Peyer's patch (tissue), 4 donors: ENCODE data around the gene LCE1B. TPM values are rescaled to one million over a fixed set of nuclear protein-coding genes. Genes with fewer than 3 reads are reported as not detected.

Experiments used
- DNase-seq, 3 donors: peaks; one replicate each; pipeline ENCODE4 v3.0.0-alpha.2; 2017 to 2019
- H3K27ac ChIP-seq, 4 donors: fragments of 200-600 bp; sonication (generic); one replicate each; pipeline ENCODE4 v1.5.1; 2016 to 2019
- H3K27me3 ChIP-seq, 2 donors: fragments of 200-600 bp; sonication (generic); one replicate each; pipeline ENCODE4 v1.5.1; 2019
- H3K36me3 ChIP-seq, 3 donors: fragments of 200-600 bp; sonication (generic); one replicate each; pipeline ENCODE4 v1.5.1; 2016 to 2019
- H3K4me1 ChIP-seq, 4 donors: fragments of 200-600 bp; sonication (generic); one replicate each; pipeline ENCODE4 v1.5.1; 2016 to 2019
- H3K4me3 ChIP-seq, 4 donors: fragments of 200-600 bp; sonication (generic); 1 replicate in 3 of 4; 2 replicates in 1 of 4; pipeline ENCODE4 v1.5.1; 2016 to 2019; ENCODE audit warnings: mild to moderate bottlenecking in 1 of 4
- H3K9me3 ChIP-seq, 4 donors: fragments of 200-600 bp; sonication (generic); one replicate each; pipeline ENCODE4 v1.5.1; 2016 to 2019; ENCODE audit warnings: mild to moderate bottlenecking in 1 of 4
- POLR2A ChIP-seq, 2 donors: fragments of 450-650 bp; IDR thresholded peaks; one replicate each; pipeline ENCODE4 v1.5.1; 2017; ENCODE audit warnings: antibody characterized with exemption in 2 of 2, mild to moderate bottlenecking in 2 of 2, moderate library complexity in 2 of 2
- total RNA-seq, 4 donors: library from RNA; depleted of rRNA; stranded (reverse); fragments of >200 nt; gene quantifications; one replicate each; pipeline ENCODE4 v1.1.0, GENCODE V29; 2016
- TF ChIP-seq, protein P1 (sequence below), 6 experiments: fragments of 450-650 bp in 4 of 6; fragments of 200-600 bp in 2 of 6; sonication (generic) in 1 of 6; IDR thresholded peaks; one replicate each; pipeline ENCODE4 v1.5.1; 2017 to 2019; ENCODE audit warnings: antibody characterized with exemption in 6 of 6, mild to moderate bottlenecking in 3 of 6, moderate library complexity in 1 of 6

The LCE1B gene, protein sequence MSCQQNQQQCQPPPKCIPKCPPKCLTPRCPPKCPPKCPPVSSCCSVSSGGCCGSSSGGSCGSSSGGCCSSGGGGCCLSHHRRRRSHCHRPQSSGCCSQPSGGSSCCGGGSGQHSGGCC
- total RNA-seq, result not detected

DNA sequence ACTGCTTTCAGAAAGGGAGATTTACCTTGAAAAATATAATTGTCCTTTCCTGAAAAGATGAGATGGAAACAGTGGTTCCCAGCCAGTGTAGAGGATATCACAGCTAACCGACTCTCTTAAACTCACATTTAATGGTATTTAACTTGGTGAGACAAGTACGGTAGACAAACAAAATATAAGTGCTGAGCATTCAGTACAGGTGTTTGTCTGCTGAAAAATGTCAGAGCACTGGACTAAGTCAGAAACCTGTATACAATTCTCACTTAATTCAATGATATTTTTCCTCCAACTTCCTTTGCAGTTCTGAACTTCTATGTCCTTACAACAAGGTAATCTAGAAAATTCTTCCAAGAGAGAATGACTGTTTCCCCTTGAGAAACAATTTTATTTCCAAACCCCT lies at the start of gene LCE1B:
Gene LCE1B, plus strand, starts transcription at position 301 of the 400 bp plus-strand sequence. CDS start 476 bp downstream, outside the sequence.
- no peak for TF ChIP-seq POLR2A (IDR thresholded peaks at IDR 0.05)
- TF ChIP-seq, protein P1, sequence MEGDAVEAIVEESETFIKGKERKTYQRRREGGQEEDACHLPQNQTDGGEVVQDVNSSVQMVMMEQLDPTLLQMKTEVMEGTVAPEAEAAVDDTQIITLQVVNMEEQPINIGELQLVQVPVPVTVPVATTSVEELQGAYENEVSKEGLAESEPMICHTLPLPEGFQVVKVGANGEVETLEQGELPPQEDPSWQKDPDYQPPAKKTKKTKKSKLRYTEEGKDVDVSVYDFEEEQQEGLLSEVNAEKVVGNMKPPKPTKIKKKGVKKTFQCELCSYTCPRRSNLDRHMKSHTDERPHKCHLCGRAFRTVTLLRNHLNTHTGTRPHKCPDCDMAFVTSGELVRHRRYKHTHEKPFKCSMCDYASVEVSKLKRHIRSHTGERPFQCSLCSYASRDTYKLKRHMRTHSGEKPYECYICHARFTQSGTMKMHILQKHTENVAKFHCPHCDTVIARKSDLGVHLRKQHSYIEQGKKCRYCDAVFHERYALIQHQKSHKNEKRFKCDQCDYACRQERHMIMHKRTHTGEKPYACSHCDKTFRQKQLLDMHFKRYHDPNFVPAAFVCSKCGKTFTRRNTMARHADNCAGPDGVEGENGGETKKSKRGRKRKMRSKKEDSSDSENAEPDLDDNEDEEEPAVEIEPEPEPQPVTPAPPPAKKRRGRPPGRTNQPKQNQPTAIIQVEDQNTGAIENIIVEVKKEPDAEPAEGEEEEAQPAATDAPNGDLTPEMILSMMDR (IDR thresholded peaks at IDR 0.05), result no peak
- H3K4me1 ChIP-seq, result no peaks in the 10 kb centered on the region

DNA sequence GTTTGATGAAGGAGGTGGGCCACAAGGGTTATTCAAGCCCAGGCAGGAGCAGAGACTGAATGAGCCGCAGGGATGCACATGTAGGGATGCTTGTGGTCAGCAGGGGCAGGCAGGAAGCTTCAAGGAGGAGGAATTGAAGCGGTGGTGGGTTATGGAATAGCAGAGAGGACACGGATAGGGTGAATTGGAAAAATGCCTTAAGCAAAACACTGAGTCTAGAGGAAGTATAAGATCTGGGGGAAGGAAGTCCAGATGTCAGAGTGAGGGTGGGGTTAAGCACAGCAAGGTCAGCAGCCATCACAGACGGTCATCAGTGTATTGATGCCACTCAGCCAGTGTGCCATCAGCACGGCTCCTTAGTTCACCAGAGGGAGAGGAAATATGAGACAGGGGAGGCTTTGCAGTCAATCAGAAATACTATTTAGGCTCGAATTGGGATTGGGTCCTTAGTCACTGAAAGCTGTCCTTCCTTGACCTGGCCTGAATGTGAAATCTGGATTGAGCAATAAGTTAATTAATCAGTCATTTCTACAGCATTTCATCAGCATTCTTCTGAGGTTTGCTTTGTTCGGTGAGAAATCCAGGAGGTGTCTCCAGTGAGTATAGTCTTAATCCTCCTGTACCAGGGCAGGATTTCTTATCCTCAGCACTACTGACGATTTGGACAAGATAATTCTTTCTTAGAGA lies 42.8 kb upstream of the LCE1B start:
- Histone ChIP-seq H3K27ac (no peak overlapping the region), H3K4me3 (no peak overlapping the region), H3K4me1 (no peaks in the 10 kb centered on the region), H3K27me3 (no peaks in the 10 kb centered on the region), H3K9me3 (no peaks in the 10 kb centered on the region), H3K36me3 (no peaks in the 10 kb centered on the region)
- no peak for TF ChIP-seq POLR2A (IDR thresholded peaks at IDR 0.05)
- TF ChIP-seq, protein P1 (IDR thresholded peaks at IDR 0.05), result no peak
- no peak for DNase-seq

More for the DNA sequence above, at the start of gene LCE1B:
- Histone ChIP-seq H3K9me3 (no peaks in the 10 kb centered on the region), H3K4me3 (no peak within 1 kb of the TSS), H3K27ac (no peak within 1 kb of the TSS), H3K27me3 (no peaks in the 10 kb centered on the region), H3K36me3 (no peaks in the 10 kb centered on the region)
- DNase-seq, result no peak

DNA sequence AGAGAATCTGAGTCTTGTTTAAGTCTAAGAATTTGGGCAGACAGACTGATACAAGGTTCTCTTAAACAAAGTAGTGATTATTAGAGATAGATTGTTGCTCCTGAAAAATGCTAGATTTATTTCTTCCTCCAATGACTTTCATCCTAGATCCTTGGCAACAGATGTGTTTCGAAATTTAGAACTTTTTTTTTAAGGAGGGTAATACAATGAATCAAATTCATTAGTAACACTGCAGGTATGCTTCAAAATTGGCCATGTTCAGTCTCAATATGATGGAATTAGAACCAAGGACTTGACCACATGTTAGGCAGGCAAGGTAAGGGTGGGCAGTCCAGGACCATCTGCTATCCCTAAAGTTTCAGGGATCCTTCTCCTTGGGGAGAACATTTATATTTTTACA lies 41.4 kb upstream of the LCE1B start:
- Histone ChIP-seq H3K27me3 (no peaks in the 10 kb centered on the region), H3K4me1 (no peaks in the 10 kb centered on the region), H3K27ac (no peak overlapping the region), H3K36me3 (no peaks in the 10 kb centered on the region), H3K4me3 (no peak overlapping the region), H3K9me3 (no peaks in the 10 kb centered on the region)
- DNase-seq, result no peak
- TF ChIP-seq POLR2A (IDR thresholded peaks at IDR 0.05), result no peak
- TF ChIP-seq, protein P1 (IDR thresholded peaks at IDR 0.05), result no peak

DNA sequence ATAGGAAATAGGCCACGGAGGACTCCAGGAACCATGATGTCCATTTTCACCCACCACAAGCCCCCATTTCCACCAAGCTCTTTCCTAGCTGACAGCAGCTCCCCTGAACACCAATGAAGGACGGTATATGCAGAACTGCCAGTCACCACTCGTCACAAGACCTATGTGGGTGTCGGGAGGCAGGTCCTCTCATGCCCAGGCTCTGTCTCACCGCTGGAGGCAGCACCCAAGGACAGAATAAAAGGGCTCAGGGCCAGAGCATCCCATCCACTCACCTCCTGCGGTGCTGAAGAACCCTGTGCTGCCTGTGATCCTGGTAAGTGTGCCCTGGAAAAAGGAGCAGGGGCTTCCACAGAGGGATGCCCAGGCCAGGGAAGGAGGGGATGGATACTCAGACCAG lies 36.9 kb upstream of the LCE1B start, which contains the start of gene LCE1F:
Gene LCE1F, plus strand, starts transcription at position 266 of the 400 bp plus-strand sequence. CDS start 1,232 bp downstream, outside the sequence.
- TF ChIP-seq, protein P1 (IDR thresholded peaks at IDR 0.05), result no peak
- no peak for TF ChIP-seq POLR2A (IDR thresholded peaks at IDR 0.05)
- DNase-seq, result no peak
- no peaks in the 10 kb centered on the region for H3K4me1 ChIP-seq
- no peaks in the 10 kb centered on the region for H3K36me3 ChIP-seq
- no peaks in the 10 kb centered on the region for H3K9me3 ChIP-seq
- H3K27ac ChIP-seq, result no peak within 1 kb of the TSS
- no peaks in the 10 kb centered on the region for H3K27me3 ChIP-seq
- no peak within 1 kb of the TSS for H3K4me3 ChIP-seq

DNA sequence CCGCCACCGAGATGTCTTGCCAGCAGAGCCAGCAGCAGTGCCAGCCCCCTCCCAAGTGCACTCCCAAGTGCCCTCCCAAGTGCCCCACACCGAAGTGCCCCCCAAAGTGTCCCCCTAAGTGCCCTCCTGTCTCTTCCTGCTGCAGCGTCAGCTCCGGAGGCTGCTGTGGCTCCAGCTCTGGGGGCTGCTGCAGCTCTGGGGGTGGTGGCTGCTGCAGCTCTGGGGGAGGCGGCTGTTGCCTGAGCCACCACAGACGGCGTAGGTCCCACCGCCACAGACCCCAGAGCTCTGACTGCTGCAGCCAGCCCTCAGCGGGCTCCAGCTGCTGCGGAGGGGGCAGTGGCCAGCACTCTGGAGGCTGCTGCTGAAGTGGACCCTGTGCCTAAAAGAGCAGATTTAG lies 35.4 kb upstream of the LCE1B start:
- no peak overlapping the region for H3K4me3 ChIP-seq
- no peak for DNase-seq
- no peaks in the 10 kb centered on the region for H3K27me3 ChIP-seq
- H3K36me3 ChIP-seq, result no peaks in the 10 kb centered on the region
- H3K27ac ChIP-seq, result no peak overlapping the region
- no peaks in the 10 kb centered on the region for H3K9me3 ChIP-seq
- TF ChIP-seq, protein P1 (IDR thresholded peaks at IDR 0.05), result no peak
- no peak for TF ChIP-seq POLR2A (IDR thresholded peaks at IDR 0.05)
- H3K4me1 ChIP-seq, result no peaks in the 10 kb centered on the region
